Neural progenitor cell (in vitro differentiated cells): ENCODE results near the gene CAMK2A.

Experiments used
- CTCF ChIP-seq: fragments of 200-600 bp; sonication (generic); IDR thresholded peaks from 2 replicates; pipeline ENCODE4 v1.5.1; 2017; ENCODE audit warnings: antibody characterized with exemption, mild to moderate bottlenecking
- EZH2 ChIP-seq: fragments of 200-600 bp; sonication (generic); IDR thresholded peaks from 2 replicates; pipeline ENCODE4 v1.6.1; 2017; ENCODE audit warnings: antibody characterized with exemption, mild to moderate bottlenecking, moderate library complexity
- EZH2phosphoT487 ChIP-seq: fragments of 200-600 bp; sonication (generic); IDR thresholded peaks from 2 replicates; pipeline ENCODE4 v1.6.1; 2017; ENCODE audit warnings: antibody characterized with exemption

GRCh38 chr5:150278046-150278730, 11.4 kb downstream of the CAMK2A start:
- TF ChIP-seq CTCF (no peak), EZH2 (no peak), EZH2phosphoT487 (no peak)
